Measurements from ENCODE around the gene SOCS3. TPM values are rescaled to one million over a fixed set of nuclear protein-coding genes. Genes with fewer than 3 reads are reported as not detected.

The SOCS3 gene
- total and polyA plus RNA-seq, 4 experiments from 2014 or later = 7.5 to 220 (median 34.6) TPM

GRCh38 chr17:78322858-78323455 is 36.9 kb downstream of the SOCS3 start:
- ChIA-PET POLR2A (ENCODE audit: partially characterized antibody) (interaction anchor here (3.3 kb wide), 1 partner anchor 19 kb away, joined by 15 read pairs; no protein-coding TSS in a partner anchor), CTCF (ENCODE audit: partially characterized antibody) (interaction anchor here (1.5 kb wide), 1 partner anchor 72 kb away, joined by 4 read pairs; no protein-coding TSS in a partner anchor)
- H3K27ac ChIP-seq (ENCODE audit: low read depth, low read length) = no peak overlapping the region
- intact Hi-C loops (cut with micrococcal nuclease) = no loop called here
- no peak overlapping the region for H3K4me3 ChIP-seq (ENCODE audit: low read length in 2 of 2)
- no peak for DNase-seq
- no peaks in the 10 kb centered on the region for H3K9me3 Mint-ChIP-seq
- H3K4me1 Mint-ChIP-seq = peaks cover 10 to 22% (median 13%) of the 10 kb centered on the region in 4 donors
- no peaks in the 10 kb centered on the region for H3K36me3 ChIP-seq (ENCODE audit: insufficient read depth, low read length)
- no peaks in the 10 kb centered on the region for H3K27me3 Mint-ChIP-seq
- peak overlapping the region in 2 of 7 donors; percentile 41 to 52 for H3K27ac Mint-ChIP-seq
- H3K36me3 Mint-ChIP-seq = no peaks in the 10 kb centered on the region
- no peaks in the 10 kb centered on the region for H3K27me3 ChIP-seq (ENCODE audit: insufficient read depth, low read length)
- H3K9me3 ChIP-seq (ENCODE audit: control insufficient read depth in 1 of 2, low read length in 2 of 2) = no peaks in the 10 kb centered on the region
- H3K4me1 ChIP-seq (ENCODE audit: insufficient read depth, low read length) = peaks cover 16% of the 10 kb centered on the region
- peak overlapping the region in 1 of 8 donors; percentile 54 for H3K4me3 Mint-ChIP-seq

GRCh38 chr17:78322327-78322857 is 37.5 kb downstream of the SOCS3 start:
- intact Hi-C loops (cut with micrococcal nuclease) = no loop called here
- H3K4me3 ChIP-seq (ENCODE audit: low read length in 2 of 2) = no peak overlapping the region
- H3K27ac ChIP-seq (ENCODE audit: low read depth, low read length) = no peak overlapping the region
- Mint-ChIP-seq H3K27me3 (no peaks in the 10 kb centered on the region), H3K36me3 (no peaks in the 10 kb centered on the region), H3K4me3 (peak overlapping the region in 1 of 8 donors; percentile 20), H3K9me3 (no peaks in the 10 kb centered on the region), H3K27ac (no peak overlapping the region), H3K4me1 (peaks cover 11 to 26% (median 17%) of the 10 kb centered on the region in 4 donors)
- no peaks in the 10 kb centered on the region for H3K27me3 ChIP-seq (ENCODE audit: insufficient read depth, low read length)
- CTCF ChIA-PET (ENCODE audit: partially characterized antibody) = interaction anchor here (1.5 kb wide), 1 partner anchor 71 kb away, joined by 4 read pairs; no protein-coding TSS in a partner anchor
- H3K36me3 ChIP-seq (ENCODE audit: insufficient read depth, low read length) = no peaks in the 10 kb centered on the region
- H3K4me1 ChIP-seq (ENCODE audit: insufficient read depth, low read length) = peaks cover 21% of the 10 kb centered on the region
- POLR2A ChIA-PET (ENCODE audit: partially characterized antibody) = no interaction called here
- no peaks in the 10 kb centered on the region for H3K9me3 ChIP-seq (ENCODE audit: control insufficient read depth in 1 of 2, low read length in 2 of 2)
- DNase-seq = no peak

GRCh38 chr17:78318843-78319242 is 41.0 kb downstream of the SOCS3 start:
- no peak overlapping the region for H3K4me3 ChIP-seq (ENCODE audit: low read length in 2 of 2)
- H3K27me3 Mint-ChIP-seq = no peaks in the 10 kb centered on the region
- ChIA-PET POLR2A (ENCODE audit: partially characterized antibody) (no interaction called here), CTCF (ENCODE audit: partially characterized antibody) (no interaction called here)
- no peaks in the 10 kb centered on the region for H3K9me3 Mint-ChIP-seq
- no peak overlapping the region for H3K27ac ChIP-seq (ENCODE audit: low read depth, low read length)
- no peaks in the 10 kb centered on the region for H3K27me3 ChIP-seq (ENCODE audit: insufficient read depth, low read length)
- H3K4me3 Mint-ChIP-seq = no peak overlapping the region
- peaks cover 18 to 43% (median 32%) of the 10 kb centered on the region in 4 donors for H3K4me1 Mint-ChIP-seq
- DNase-seq = no peak
- peaks cover 41% of the 10 kb centered on the region for H3K4me1 ChIP-seq (ENCODE audit: insufficient read depth, low read length)
- H3K27ac Mint-ChIP-seq = no peak overlapping the region
- H3K9me3 ChIP-seq (ENCODE audit: control insufficient read depth in 1 of 2, low read length in 2 of 2) = no peaks in the 10 kb centered on the region
- intact Hi-C loops (cut with micrococcal nuclease) = no loop called here
- H3K36me3 ChIP-seq (ENCODE audit: insufficient read depth, low read length) = no peaks in the 10 kb centered on the region
- H3K36me3 Mint-ChIP-seq = no peaks in the 10 kb centered on the region

GRCh38 chr17:78318407-78318806 is 41.5 kb downstream of the SOCS3 start:
- H3K27me3 Mint-ChIP-seq = no peaks in the 10 kb centered on the region
- no peaks in the 10 kb centered on the region for H3K27me3 ChIP-seq (ENCODE audit: insufficient read depth, low read length)
- POLR2A ChIA-PET (ENCODE audit: partially characterized antibody) = no interaction called here
- H3K9me3 ChIP-seq (ENCODE audit: control insufficient read depth in 1 of 2, low read length in 2 of 2) = no peaks in the 10 kb centered on the region
- peaks cover 17 to 41% (median 32%) of the 10 kb centered on the region in 4 donors for H3K4me1 Mint-ChIP-seq
- H3K27ac Mint-ChIP-seq = no peak overlapping the region
- H3K4me3 ChIP-seq (ENCODE audit: low read length in 2 of 2) = no peak overlapping the region
- H3K9me3 Mint-ChIP-seq = no peaks in the 10 kb centered on the region
- no peaks in the 10 kb centered on the region for H3K36me3 Mint-ChIP-seq
- H3K4me1 ChIP-seq (ENCODE audit: insufficient read depth, low read length) = peaks cover 42% of the 10 kb centered on the region
- CTCF ChIA-PET (ENCODE audit: partially characterized antibody) = no interaction called here
- no peak overlapping the region for H3K27ac ChIP-seq (ENCODE audit: low read depth, low read length)
- no peak overlapping the region for H3K4me3 Mint-ChIP-seq
- DNase-seq = no peak
- H3K36me3 ChIP-seq (ENCODE audit: insufficient read depth, low read length) = no peaks in the 10 kb centered on the region
- intact Hi-C loops (cut with micrococcal nuclease) = no loop called here

GRCh38 chr17:78317794-78318400 is 42.0 kb downstream of the SOCS3 start:
- H3K36me3 Mint-ChIP-seq = no peaks in the 10 kb centered on the region
- no peaks in the 10 kb centered on the region for H3K36me3 ChIP-seq (ENCODE audit: insufficient read depth, low read length)
- no peaks in the 10 kb centered on the region for H3K27me3 ChIP-seq (ENCODE audit: insufficient read depth, low read length)
- H3K9me3 Mint-ChIP-seq = no peaks in the 10 kb centered on the region
- no peak overlapping the region for H3K4me3 Mint-ChIP-seq
- intact Hi-C loops (cut with micrococcal nuclease) = no loop called here
- ChIA-PET POLR2A (ENCODE audit: partially characterized antibody) (no interaction called here), CTCF (ENCODE audit: partially characterized antibody) (interaction anchor here (1.2 kb wide), 1 partner anchor 43 kb away, joined by 4 read pairs; no protein-coding TSS in a partner anchor)
- no peaks in the 10 kb centered on the region for H3K27me3 Mint-ChIP-seq
- no peaks in the 10 kb centered on the region for H3K9me3 ChIP-seq (ENCODE audit: control insufficient read depth in 1 of 2, low read length in 2 of 2)
- no peak overlapping the region for H3K27ac ChIP-seq (ENCODE audit: low read depth, low read length)
- peaks cover 44% of the 10 kb centered on the region for H3K4me1 ChIP-seq (ENCODE audit: insufficient read depth, low read length)
- DNase-seq = no peak
- H3K4me3 ChIP-seq (ENCODE audit: low read length in 2 of 2) = no peak overlapping the region
- peaks cover 17 to 46% (median 35%) of the 10 kb centered on the region in 4 donors for H3K4me1 Mint-ChIP-seq
- peak overlapping the region in 2 of 7 donors; percentile 47 to 74 for H3K27ac Mint-ChIP-seq

- Mint-ChIP-seq H3K4me3 (peak overlapping the region in 5 of 8 donors; percentile 6 to 69 (median 40)), H3K27me3 (no peaks in the 10 kb centered on the region), H3K4me1 (peaks cover 17 to 53% (median 36%) of the 10 kb centered on the region in 4 donors), H3K36me3 (no peaks in the 10 kb centered on the region), H3K27ac (peak overlapping the region; percentile 6 to 85 (median 68)), H3K9me3 (no peaks in the 10 kb centered on the region)
- Histone ChIP-seq H3K36me3 (ENCODE audit: insufficient read depth, low read length) (no peaks in the 10 kb centered on the region), H3K27me3 (ENCODE audit: insufficient read depth, low read length) (no peaks in the 10 kb centered on the region), H3K9me3 (ENCODE audit: control insufficient read depth in 1 of 2, low read length in 2 of 2) (no peaks in the 10 kb centered on the region), H3K4me1 (ENCODE audit: insufficient read depth, low read length) (peaks cover 44% of the 10 kb centered on the region), H3K27ac (ENCODE audit: low read depth, low read length) (no peak overlapping the region), H3K4me3 (ENCODE audit: low read length in 2 of 2) (no peak overlapping the region)
- intact Hi-C loops (cut with micrococcal nuclease) = no loop called here
- CTCF ChIA-PET (ENCODE audit: partially characterized antibody) = interaction anchor here (0.6 to 1.2 kb wide), 8 partner anchors 19 to 549 kb away, joined by 3 to 4 read pairs (median 3); no protein-coding TSS in a partner anchor
- DNase-seq = no peak
- POLR2A ChIA-PET (ENCODE audit: partially characterized antibody) = interaction anchor here (0.8 to 6.0 kb wide), 7 partner anchors 12 to 42 kb away, joined by 3 to 62 read pairs (median 3); partner anchors contain the start of gene SOCS3
Observed at GRCh38 chr17:78316867-78317789, 42.7 kb downstream of the SOCS3 start.
